HEK293 (cell line): ENCODE results near the gene YARS2.

Source experiments
- BCL11B ChIP-seq: fragments of 450-650 bp; formaldehyde crosslinking; IDR thresholded peaks from 2 replicates; pipeline ENCODE4 v1.5.1; 2016; ENCODE audit warnings: low read depth, missing biosample characterization, missing genetic modification characterization
- GLI2 ChIP-seq: fragments of 450-650 bp; formaldehyde crosslinking; IDR thresholded peaks from 2 replicates; pipeline ENCODE4; 2017; ENCODE audit warnings: missing biosample characterization, missing genetic modification characterization, low read depth, borderline replicate concordance
- HOXD13 ChIP-seq: sonication (generic); formaldehyde crosslinking; IDR thresholded peaks from 2 replicates; pipeline ENCODE4 v1.8.0; 2022; ENCODE audit warnings: missing genetic modification reagents, borderline replicate concordance
- KLF8 ChIP-seq: fragments of 450-650 bp; formaldehyde crosslinking; IDR thresholded peaks from 2 replicates; pipeline ENCODE4 v1.5.1; 2016; ENCODE audit warnings: missing biosample characterization, missing genetic modification characterization
- MYNN ChIP-seq: fragments of 450-650 bp; formaldehyde crosslinking; IDR thresholded peaks from 2 replicates; pipeline ENCODE4 v1.5.1; 2016; ENCODE audit warnings: missing biosample characterization, missing genetic modification characterization, borderline replicate concordance
- PRDM6 ChIP-seq: fragments of 450-650 bp; formaldehyde crosslinking; IDR thresholded peaks from 2 replicates; pipeline ENCODE4 v1.5.1; 2017; ENCODE audit warnings: missing biosample characterization, missing genetic modification characterization
- SCRT2 ChIP-seq: fragments of 450-650 bp; formaldehyde crosslinking; IDR thresholded peaks from 2 replicates; pipeline ENCODE4 v1.5.1; 2016; ENCODE audit warnings: missing biosample characterization, missing genetic modification characterization
- ZBTB17 ChIP-seq: fragments of 450-650 bp; formaldehyde crosslinking; IDR thresholded peaks from 2 replicates; pipeline ENCODE4 v1.5.1; 2016; ENCODE audit warnings: missing biosample characterization, missing genetic modification characterization
- ZBTB7A ChIP-seq: fragments of 450-650 bp; formaldehyde crosslinking; IDR thresholded peaks from 2 replicates; pipeline ENCODE4 v1.5.1; 2016; ENCODE audit warnings: low read depth, missing biosample characterization, missing genetic modification characterization
- ZFHX2 ChIP-seq: fragments of 450-650 bp; formaldehyde crosslinking; conservative IDR thresholded peaks from 2 replicates; pipeline ENCODE4 v1.5.1; 2016; ENCODE audit warnings: missing biosample characterization, missing genetic modification characterization
- ZNF146 ChIP-seq: fragments of 450-650 bp; formaldehyde crosslinking; IDR thresholded peaks from 2 replicates; pipeline ENCODE4 v1.5.1; 2016; ENCODE audit warnings: missing biosample characterization, missing genetic modification characterization
- ZNF175 ChIP-seq: fragments of 450-650 bp; formaldehyde crosslinking; IDR thresholded peaks from 2 replicates; pipeline ENCODE4 v1.5.1; 2016; ENCODE audit warnings: missing biosample characterization, missing genetic modification characterization
- ZNF221 ChIP-seq: fragments of 450-650 bp; formaldehyde crosslinking; IDR thresholded peaks from 2 replicates; pipeline ENCODE4 v1.5.1; 2017; ENCODE audit warnings: missing biosample characterization, missing genetic modification characterization, borderline replicate concordance
- ZNF24 ChIP-seq: fragments of 450-650 bp; formaldehyde crosslinking; IDR thresholded peaks from 2 replicates; pipeline ENCODE4 v1.5.1; 2016; ENCODE audit warnings: missing biosample characterization, missing genetic modification characterization
- ZNF404 ChIP-seq: fragments of 450-650 bp; formaldehyde crosslinking; IDR thresholded peaks from 2 replicates; pipeline ENCODE4 v1.5.1; 2017; ENCODE audit warnings: missing biosample characterization, missing genetic modification characterization
- ZNF488 ChIP-seq: fragments of 450-650 bp; formaldehyde crosslinking; IDR thresholded peaks from 2 replicates; pipeline ENCODE4 v1.5.1; 2016; ENCODE audit warnings: missing biosample characterization, missing genetic modification characterization
- ZNF513 ChIP-seq: fragments of 450-650 bp; IDR thresholded peaks from 2 replicates; pipeline ENCODE4 v1.5.1; 2018; ENCODE audit warnings: missing biosample characterization, missing genetic modification characterization
- ZNF621 ChIP-seq: fragments of 450-650 bp; formaldehyde crosslinking; IDR thresholded peaks from 2 replicates; pipeline ENCODE4 v1.5.1; 2017; ENCODE audit warnings: missing biosample characterization, missing genetic modification characterization
- ZNF626 ChIP-seq: fragments of 450-650 bp; sonication (Bioruptor Pico); formaldehyde crosslinking; IDR thresholded peaks from 2 replicates; pipeline ENCODE4 v1.5.1; 2018; ENCODE audit warnings: missing biosample characterization, missing genetic modification characterization, inconsistent platforms
- ZNF658 ChIP-seq: fragments of 450-650 bp; formaldehyde crosslinking; IDR thresholded peaks from 2 replicates; pipeline ENCODE4; 2016; ENCODE audit warnings: missing biosample characterization, missing genetic modification characterization
- ZSCAN30 ChIP-seq: fragments of 450-650 bp; IDR thresholded peaks from 2 replicates; pipeline ENCODE4 v1.5.1; 2018; ENCODE audit warnings: missing biosample characterization, mild to moderate bottlenecking, missing genetic modification characterization, moderate library complexity
- TF ChIP-seq, protein P1 (sequence below): fragments of 450-650 bp; formaldehyde crosslinking; IDR thresholded peaks from 2 replicates; pipeline ENCODE4 v1.5.1; 2016; ENCODE audit warnings: missing biosample characterization, missing genetic modification characterization
- TF ChIP-seq, protein P2 (sequence below): fragments of 450-650 bp; formaldehyde crosslinking; IDR thresholded peaks from 2 replicates; pipeline ENCODE4 v1.5.1; 2016; ENCODE audit warnings: missing biosample characterization, missing genetic modification characterization
- TF ChIP-seq, protein P3 (sequence below): fragments of 450-650 bp; formaldehyde crosslinking; IDR thresholded peaks from 2 replicates; pipeline ENCODE4 v1.5.1; 2016; ENCODE audit warnings: missing biosample characterization, missing genetic modification characterization
- TF ChIP-seq, protein P4 (sequence below): fragments of 450-650 bp; formaldehyde crosslinking; IDR thresholded peaks from 2 replicates; pipeline ENCODE4 v1.5.1; 2016; ENCODE audit warnings: missing biosample characterization, missing genetic modification characterization

The YARS2 gene

GRCh38 chr12:32755051-32755653 is 545 bp downstream of the YARS2 start (continued):
- TF ChIP-seq, protein P1, sequence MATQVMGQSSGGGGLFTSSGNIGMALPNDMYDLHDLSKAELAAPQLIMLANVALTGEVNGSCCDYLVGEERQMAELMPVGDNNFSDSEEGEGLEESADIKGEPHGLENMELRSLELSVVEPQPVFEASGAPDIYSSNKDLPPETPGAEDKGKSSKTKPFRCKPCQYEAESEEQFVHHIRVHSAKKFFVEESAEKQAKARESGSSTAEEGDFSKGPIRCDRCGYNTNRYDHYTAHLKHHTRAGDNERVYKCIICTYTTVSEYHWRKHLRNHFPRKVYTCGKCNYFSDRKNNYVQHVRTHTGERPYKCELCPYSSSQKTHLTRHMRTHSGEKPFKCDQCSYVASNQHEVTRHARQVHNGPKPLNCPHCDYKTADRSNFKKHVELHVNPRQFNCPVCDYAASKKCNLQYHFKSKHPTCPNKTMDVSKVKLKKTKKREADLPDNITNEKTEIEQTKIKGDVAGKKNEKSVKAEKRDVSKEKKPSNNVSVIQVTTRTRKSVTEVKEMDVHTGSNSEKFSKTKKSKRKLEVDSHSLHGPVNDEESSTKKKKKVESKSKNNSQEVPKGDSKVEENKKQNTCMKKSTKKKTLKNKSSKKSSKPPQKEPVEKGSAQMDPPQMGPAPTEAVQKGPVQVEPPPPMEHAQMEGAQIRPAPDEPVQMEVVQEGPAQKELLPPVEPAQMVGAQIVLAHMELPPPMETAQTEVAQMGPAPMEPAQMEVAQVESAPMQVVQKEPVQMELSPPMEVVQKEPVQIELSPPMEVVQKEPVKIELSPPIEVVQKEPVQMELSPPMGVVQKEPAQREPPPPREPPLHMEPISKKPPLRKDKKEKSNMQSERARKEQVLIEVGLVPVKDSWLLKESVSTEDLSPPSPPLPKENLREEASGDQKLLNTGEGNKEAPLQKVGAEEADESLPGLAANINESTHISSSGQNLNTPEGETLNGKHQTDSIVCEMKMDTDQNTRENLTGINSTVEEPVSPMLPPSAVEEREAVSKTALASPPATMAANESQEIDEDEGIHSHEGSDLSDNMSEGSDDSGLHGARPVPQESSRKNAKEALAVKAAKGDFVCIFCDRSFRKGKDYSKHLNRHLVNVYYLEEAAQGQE (tag by site-specific recombination), result peak; percentile 75
- no peak for TF ChIP-seq MYNN (tag by site-specific recombination)
- 0 out of 2 replicates have a peak, but pooled peaks have one; percentile 48 for TF ChIP-seq ZNF24 (tag by site-specific recombination)
- TF ChIP-seq, protein P2, sequence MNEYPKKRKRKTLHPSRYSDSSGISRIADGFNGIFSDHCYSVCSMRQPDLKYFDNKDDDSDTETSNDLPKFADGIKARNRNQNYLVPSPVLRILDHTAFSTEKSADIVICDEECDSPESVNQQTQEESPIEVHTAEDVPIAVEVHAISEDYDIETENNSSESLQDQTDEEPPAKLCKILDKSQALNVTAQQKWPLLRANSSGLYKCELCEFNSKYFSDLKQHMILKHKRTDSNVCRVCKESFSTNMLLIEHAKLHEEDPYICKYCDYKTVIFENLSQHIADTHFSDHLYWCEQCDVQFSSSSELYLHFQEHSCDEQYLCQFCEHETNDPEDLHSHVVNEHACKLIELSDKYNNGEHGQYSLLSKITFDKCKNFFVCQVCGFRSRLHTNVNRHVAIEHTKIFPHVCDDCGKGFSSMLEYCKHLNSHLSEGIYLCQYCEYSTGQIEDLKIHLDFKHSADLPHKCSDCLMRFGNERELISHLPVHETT (tag by site-specific recombination), result peak; percentile 49
- TF ChIP-seq ZBTB7A (tag by site-specific recombination), result 0 out of 2 replicates have a peak, but pooled peaks have one; percentile 44
- peak; percentile 84 for TF ChIP-seq ZBTB17 (tag by site-specific recombination)
- no peak for TF ChIP-seq ZNF221 (tag by site-specific recombination)
- TF ChIP-seq SCRT2 (tag by site-specific recombination), result peak; percentile 86
- TF ChIP-seq BCL11B (tag by site-specific recombination), result peak; percentile 77; the same call in 1 of the 2 replicates
- TF ChIP-seq ZNF146 (tag by site-specific recombination), result no peak
- no peak for TF ChIP-seq ZNF621 (tag by site-specific recombination)
- TF ChIP-seq, protein P3, sequence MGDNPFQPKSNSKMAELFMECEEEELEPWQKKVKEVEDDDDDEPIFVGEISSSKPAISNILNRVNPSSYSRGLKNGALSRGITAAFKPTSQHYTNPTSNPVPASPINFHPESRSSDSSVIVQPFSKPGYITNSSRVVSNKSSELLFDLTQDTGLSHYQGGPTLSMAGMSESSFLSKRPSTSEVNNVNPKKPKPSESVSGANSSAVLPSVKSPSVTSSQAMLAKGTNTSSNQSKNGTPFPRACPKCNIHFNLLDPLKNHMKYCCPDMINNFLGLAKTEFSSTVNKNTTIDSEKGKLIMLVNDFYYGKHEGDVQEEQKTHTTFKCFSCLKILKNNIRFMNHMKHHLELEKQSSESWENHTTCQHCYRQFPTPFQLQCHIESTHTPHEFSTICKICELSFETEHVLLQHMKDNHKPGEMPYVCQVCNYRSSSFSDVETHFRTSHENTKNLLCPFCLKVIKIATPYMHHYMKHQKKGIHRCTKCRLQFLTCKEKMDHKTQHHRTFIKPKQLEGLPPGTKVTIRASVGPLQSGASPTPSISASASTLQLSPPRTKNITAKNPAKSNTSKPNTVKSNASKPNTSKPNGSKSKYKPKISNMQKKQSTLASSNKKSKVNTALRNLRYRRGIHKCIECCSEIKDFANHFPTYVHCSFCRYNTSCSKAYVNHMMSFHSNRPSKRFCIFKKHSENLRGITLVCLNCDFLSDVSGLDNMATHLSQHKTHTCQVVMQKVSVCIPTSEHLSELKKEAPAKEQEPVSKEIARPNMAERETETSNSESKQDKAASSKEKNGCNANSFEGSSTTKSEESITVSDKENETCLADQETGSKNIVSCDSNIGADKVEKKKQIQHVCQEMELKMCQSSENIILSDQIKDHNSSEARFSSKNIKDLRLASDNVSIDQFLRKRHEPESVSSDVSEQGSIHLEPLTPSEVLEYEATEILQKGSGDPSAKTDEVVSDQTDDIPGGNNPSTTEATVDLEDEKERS (tag by site-specific recombination), result no peak
- no peak for TF ChIP-seq ZNF175 (tag by site-specific recombination)
- TF ChIP-seq ZNF658 (tag by site-specific recombination), result no peak
- no peak for TF ChIP-seq ZNF488 (tag by site-specific recombination)
- no peak for TF ChIP-seq ZNF626 (tag by site-specific recombination)
- no peak for TF ChIP-seq GLI2
- TF ChIP-seq PRDM6 (tag by site-specific recombination), result 0 out of 2 replicates have a peak, but pooled peaks have one; percentile 23
- 0 out of 2 replicates have a peak, but pooled peaks have one; percentile 24 for TF ChIP-seq KLF8
- TF ChIP-seq ZNF404 (tag by site-specific recombination), result no peak
- no peak for TF ChIP-seq ZFHX2 (tag by site-specific recombination)
- no peak for TF ChIP-seq ZNF513 (tag by site-specific recombination)
- peak; percentile 50; the same call in 1 of the 2 replicates for TF ChIP-seq ZSCAN30
- TF ChIP-seq, protein P4, sequence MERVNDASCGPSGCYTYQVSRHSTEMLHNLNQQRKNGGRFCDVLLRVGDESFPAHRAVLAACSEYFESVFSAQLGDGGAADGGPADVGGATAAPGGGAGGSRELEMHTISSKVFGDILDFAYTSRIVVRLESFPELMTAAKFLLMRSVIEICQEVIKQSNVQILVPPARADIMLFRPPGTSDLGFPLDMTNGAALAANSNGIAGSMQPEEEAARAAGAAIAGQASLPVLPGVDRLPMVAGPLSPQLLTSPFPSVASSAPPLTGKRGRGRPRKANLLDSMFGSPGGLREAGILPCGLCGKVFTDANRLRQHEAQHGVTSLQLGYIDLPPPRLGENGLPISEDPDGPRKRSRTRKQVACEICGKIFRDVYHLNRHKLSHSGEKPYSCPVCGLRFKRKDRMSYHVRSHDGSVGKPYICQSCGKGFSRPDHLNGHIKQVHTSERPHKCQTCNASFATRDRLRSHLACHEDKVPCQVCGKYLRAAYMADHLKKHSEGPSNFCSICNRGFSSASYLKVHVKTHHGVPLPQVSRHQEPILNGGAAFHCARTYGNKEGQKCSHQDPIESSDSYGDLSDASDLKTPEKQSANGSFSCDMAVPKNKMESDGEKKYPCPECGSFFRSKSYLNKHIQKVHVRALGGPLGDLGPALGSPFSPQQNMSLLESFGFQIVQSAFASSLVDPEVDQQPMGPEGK (tag by site-specific recombination), result peak; percentile 49; the same call in 1 of the 2 replicates
- no peak for TF ChIP-seq HOXD13 (CRISPR knock-in tag)
